ENCODE results near the gene ARHGAP27. TPM values are rescaled to one million over a fixed set of nuclear protein-coding genes. Genes with fewer than 3 reads are reported as not detected.
A peak's percentile ranks its signal among the peaks of the same experiment; 100 is the strongest.

ARHGAP27 gene
- total and polyA plus RNA-seq, 8 donors: 7.7 to 390 (median 45.5) TPM

- DNase-seq: peak; percentile 64 to 84
- Histone ChIP-seq H3K36me3 (no peaks in the 10 kb centered on the region), H3K9me3 (no peaks in the 10 kb centered on the region), H3K4me3 (peak overlapping the region in 3 of 4 donors; percentile 2 to 56 (median 11)), H3K27ac (peak overlapping the region in 4 of 5 donors; percentile 13 to 64 (median 38)), H3K27me3 (peaks cover 0 to 66% (median 21%) of the 10 kb centered on the region in 3 donors), H3K4me1 (peaks cover 53 to 79% (median 66%) of the 10 kb centered on the region in 4 donors)
- intact Hi-C loops (cut with DNase I; ENCODE audit: low total_unique reads): no loop called here
- TF ChIP-seq EP300 (IDR thresholded peaks at IDR 0.05): no peak
- TF ChIP-seq POLR2AphosphoS5 (IDR thresholded peaks at IDR 0.05): no peak
- no peak for TF ChIP-seq CTCF (IDR thresholded peaks at IDR 0.05)
- TF ChIP-seq POLR2A (IDR thresholded peaks at IDR 0.05): no peak
- WGBS, 5 donors: 10 to 61% (median 23%) methylated on average over 54 to 81 of the region's 82 CpGs
These were observed 3.2 kb downstream of the ARHGAP27 start for GRCh38 chr17:45429339-45430005.

- intact Hi-C loops (cut with DNase I; ENCODE audit: low total_unique reads): no loop called here
- Histone ChIP-seq H3K27ac (peak overlapping the region in 3 of 5 donors; percentile 24 to 64 (median 58)), H3K9me3 (no peaks in the 10 kb centered on the region), H3K4me1 (peaks cover 53 to 84% (median 71%) of the 10 kb centered on the region in 4 donors), H3K4me3 (peak overlapping the region in 2 of 4 donors; percentile 11 to 56), H3K36me3 (no peaks in the 10 kb centered on the region), H3K27me3 (peaks cover 0 to 66% (median 21%) of the 10 kb centered on the region in 3 donors)
- WGBS, 5 donors: 32 to 38% (median 33%) methylated on average over 14 to 15 of the region's 15 CpGs
- DNase-seq: no peak
- TF ChIP-seq POLR2AphosphoS5 (IDR thresholded peaks at IDR 0.05) (no peak), CTCF (IDR thresholded peaks at IDR 0.05) (no peak), EP300 (IDR thresholded peaks at IDR 0.05) (no peak), POLR2A (IDR thresholded peaks at IDR 0.05) (no peak)
These were observed 3.7 kb downstream of the ARHGAP27 start for GRCh38 chr17:45428931-45429338.

GRCh38 chr17:45428050-45428617 is 4.5 kb downstream of the ARHGAP27 start:
- H3K9me3 ChIP-seq: no peaks in the 10 kb centered on the region
- H3K4me3 ChIP-seq: peak overlapping the region in 3 of 4 donors; percentile 2 to 28 (median 21)
- intact Hi-C loops (cut with DNase I; ENCODE audit: low total_unique reads): no loop called here
- peaks cover 0 to 63% (median 21%) of the 10 kb centered on the region in 3 donors for H3K27me3 ChIP-seq
- TF ChIP-seq EP300 (IDR thresholded peaks at IDR 0.05) (no peak), CTCF (IDR thresholded peaks at IDR 0.05) (peak in 6 of 7 experiments; percentile 86 to 100 (median 97)), POLR2AphosphoS5 (IDR thresholded peaks at IDR 0.05) (peak in 1 of 3 donors; percentile 65), POLR2A (IDR thresholded peaks at IDR 0.05) (no peak)
- peaks cover 50 to 87% (median 70%) of the 10 kb centered on the region in 4 donors for H3K4me1 ChIP-seq
- no peaks in the 10 kb centered on the region for H3K36me3 ChIP-seq
- H3K27ac ChIP-seq: peak overlapping the region in 4 of 5 donors; percentile 24 to 64 (median 42)
- peak; percentile 86 to 90 for DNase-seq
- WGBS, 5 donors: 2 to 5% (median 3%) methylated on average over 24 to 26 of the region's 26 CpGs

GRCh38 chr17:45427181-45427835 is 5.4 kb downstream of the ARHGAP27 start:
- H3K36me3 ChIP-seq: no peaks in the 10 kb centered on the region
- 59 to 78% (median 77%) methylated on average over 11 of the region's 11 CpGs for WGBS, 5 donors
- H3K4me3 ChIP-seq: no peak overlapping the region
- no peaks in the 10 kb centered on the region for H3K9me3 ChIP-seq
- intact Hi-C loops (cut with DNase I; ENCODE audit: low total_unique reads): no loop called here
- TF ChIP-seq CTCF (IDR thresholded peaks at IDR 0.05) (no peak), POLR2AphosphoS5 (IDR thresholded peaks at IDR 0.05) (no peak), EP300 (IDR thresholded peaks at IDR 0.05) (no peak)
- peaks cover 42 to 79% (median 62%) of the 10 kb centered on the region in 4 donors for H3K4me1 ChIP-seq
- peak overlapping the region in 1 of 5 donors; percentile 58 for H3K27ac ChIP-seq
- no peak for DNase-seq
- peaks cover 0 to 55% (median 21%) of the 10 kb centered on the region in 3 donors for H3K27me3 ChIP-seq

All from stomach (tissue), 9 donors.